Fibroblast of skin of right biceps (primary cell): Measurements from ENCODE around the gene LPCAT2.

Experiments used
- DNase-seq: peaks from one replicate; pipeline ENCODE4 v3.0.0-alpha.2; 2013

Gene LPCAT2, protein sequence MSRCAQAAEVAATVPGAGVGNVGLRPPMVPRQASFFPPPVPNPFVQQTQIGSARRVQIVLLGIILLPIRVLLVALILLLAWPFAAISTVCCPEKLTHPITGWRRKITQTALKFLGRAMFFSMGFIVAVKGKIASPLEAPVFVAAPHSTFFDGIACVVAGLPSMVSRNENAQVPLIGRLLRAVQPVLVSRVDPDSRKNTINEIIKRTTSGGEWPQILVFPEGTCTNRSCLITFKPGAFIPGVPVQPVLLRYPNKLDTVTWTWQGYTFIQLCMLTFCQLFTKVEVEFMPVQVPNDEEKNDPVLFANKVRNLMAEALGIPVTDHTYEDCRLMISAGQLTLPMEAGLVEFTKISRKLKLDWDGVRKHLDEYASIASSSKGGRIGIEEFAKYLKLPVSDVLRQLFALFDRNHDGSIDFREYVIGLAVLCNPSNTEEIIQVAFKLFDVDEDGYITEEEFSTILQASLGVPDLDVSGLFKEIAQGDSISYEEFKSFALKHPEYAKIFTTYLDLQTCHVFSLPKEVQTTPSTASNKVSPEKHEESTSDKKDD

GRCh38 chr16:55508941-55509931, at the start of gene LPCAT2:
LPCAT2 (plus strand) TSS chr16:55509072; CDS start chr16:55509182, 110 bp downstream.
- DNase-seq = peak; percentile 90

DNA sequence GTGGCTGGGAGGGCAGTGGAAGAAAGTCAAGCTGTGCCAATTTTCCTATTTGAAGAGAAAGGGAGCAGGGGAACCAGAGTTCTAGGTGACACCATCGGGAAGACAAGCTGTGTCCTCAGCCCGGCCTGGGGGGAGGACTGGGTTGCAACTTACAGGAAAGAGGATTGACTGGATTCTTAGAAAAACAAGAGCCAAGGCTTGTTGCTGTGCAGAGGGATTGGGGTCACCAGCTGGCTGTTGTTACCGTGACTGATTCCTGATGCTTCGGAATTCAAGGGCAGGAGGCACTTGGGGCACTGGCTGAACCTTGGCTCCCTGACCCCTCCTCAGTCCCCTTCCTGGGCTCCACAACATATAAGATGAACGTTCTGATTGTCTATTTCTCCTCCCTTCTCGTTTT, 46.6 kb upstream of the LPCAT2 start:
- DNase-seq = no peak

GRCh38 chr16:55464375-55464774, 44.5 kb upstream of the LPCAT2 start:
- DNase-seq = no peak

GRCh38 chr16:55465077-55465896, 43.6 kb upstream of the LPCAT2 start:
- DNase-seq = peak; percentile 75

- no peak for DNase-seq
These were observed 42.7 kb upstream of the LPCAT2 start for GRCh38 chr16:55466209-55466608.

DNA sequence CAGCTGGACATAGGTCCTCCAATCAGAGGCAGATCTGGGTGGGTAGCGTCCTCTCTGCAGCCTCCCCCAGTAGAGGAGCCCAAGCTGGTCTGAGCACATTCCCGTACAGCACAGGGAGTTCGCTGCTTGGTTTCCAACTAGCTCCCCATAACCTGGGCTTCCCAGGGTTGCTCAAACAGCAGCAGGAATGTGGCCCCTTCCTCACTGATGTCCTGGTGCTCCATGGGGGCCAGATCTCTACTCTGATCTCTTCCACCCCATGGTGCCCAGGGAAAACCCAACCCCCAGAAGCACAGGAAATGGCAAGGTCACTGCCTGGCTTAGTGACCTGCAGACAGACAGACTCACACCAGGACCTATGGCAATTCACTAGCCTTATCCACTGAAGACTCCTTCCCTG, 41.0 kb upstream of the LPCAT2 start:
- no peak for DNase-seq

DNA sequence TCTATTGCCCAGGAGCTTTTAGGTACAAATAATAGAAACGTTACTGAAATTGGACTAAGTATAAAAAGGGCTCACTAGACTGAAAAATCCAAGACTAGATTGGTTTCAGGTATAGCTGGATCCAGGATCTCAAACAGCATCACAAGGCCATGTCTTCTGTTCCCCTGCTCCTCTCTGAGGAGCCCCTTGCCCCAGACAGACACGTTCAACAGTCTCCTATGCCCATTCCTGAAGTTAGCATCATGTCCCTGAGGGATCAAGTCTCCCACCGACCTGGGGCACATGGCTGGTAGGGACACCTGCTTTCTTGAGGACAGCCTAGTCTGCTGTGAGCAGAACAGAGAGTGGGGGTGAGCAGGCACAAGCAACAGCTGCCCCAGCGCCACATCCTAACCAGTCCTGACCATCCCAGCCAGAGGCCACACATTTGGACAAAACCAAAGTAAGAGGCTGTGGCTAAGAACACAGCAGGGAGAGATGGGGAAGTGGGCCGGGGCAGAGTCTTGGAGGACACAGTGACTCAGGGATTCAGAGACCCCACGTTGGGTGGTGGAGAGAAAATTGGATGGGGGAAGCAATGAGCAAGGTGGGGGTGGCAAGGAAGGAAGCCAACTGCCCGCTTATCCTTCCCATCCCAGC, 40.4 kb upstream of the LPCAT2 start:
- DNase-seq = no peak

GRCh38 chr16:55469821-55470532, 38.9 kb upstream of the LPCAT2 start:
- DNase-seq = no peak

GRCh38 chr16:55470533-55471371, 38.1 kb upstream of the LPCAT2 start:
- DNase-seq = peak; percentile 33

DNA sequence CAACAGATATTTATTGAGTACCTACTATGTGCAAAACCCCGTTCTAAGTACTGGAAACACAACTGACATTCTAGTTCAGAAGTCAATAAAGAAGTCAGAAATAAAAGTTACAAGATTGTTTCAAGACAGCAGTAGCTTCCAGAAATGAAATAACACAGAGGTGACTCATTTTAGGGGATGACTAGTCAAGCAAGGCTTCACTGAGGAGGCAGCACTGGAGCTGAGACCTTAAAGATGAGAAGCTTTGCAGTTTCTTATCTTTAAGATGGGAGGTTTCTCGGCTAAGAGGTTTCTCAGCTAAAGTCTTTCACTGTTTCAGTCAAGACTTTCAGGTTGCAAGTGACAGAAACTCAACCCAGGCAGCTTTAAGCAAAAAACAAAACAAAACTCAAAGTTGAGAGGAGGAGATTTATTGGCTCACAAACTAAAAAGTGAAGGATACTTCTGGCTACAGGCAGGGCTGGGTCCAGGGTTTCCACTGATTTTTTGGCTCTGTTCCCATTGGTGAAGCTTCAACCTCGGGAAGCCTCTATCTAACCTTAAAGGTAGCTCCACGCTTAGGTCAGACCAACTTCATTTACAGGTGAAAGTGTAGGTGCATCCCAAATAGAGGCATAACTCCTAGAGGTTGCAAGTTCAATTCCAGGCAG, 37.3 kb upstream of the LPCAT2 start:
- DNase-seq = peak; percentile 92

DNA sequence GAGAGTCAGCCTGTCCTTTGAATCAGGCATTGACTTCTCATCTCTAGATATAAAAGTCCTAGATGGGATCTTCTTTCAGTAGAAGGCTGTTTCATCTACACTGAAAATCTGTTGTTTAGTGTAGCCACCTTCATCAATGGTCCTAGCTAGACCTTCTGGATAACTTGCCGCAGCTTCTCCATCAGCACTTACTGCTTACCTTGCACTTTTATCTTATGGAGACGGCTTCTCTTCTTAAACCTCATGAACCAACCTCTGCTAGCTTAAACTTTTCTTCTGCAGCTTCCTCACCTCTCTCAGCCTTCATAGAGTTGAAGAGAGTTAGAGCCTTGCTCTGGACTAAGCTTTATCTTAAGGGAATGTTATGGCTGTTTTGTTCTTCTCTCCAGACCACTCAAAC, 35.3 kb upstream of the LPCAT2 start:
- DNase-seq = no peak

DNA sequence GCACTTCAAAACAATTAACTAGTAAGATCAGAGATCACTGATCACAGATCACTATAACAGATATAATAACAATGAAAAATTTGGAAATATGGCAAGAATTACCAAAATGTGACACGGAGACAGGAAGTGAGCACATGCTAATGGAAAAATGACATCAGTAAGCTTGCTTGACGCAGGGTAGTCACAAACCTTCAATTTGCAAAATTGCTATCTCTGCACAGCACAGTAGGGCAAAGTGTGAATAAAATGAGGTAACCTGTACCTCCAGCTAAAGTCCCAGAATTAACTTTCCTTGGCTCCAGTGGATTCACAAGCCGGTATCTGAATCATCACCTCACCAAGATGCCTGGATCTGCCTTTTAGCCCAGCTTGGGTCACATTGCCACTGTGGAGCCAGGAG, 34.1 kb upstream of the LPCAT2 start:
- no peak for DNase-seq

GRCh38 chr16:55475919-55476318, 33.0 kb upstream of the LPCAT2 start:
- no peak for DNase-seq

DNA sequence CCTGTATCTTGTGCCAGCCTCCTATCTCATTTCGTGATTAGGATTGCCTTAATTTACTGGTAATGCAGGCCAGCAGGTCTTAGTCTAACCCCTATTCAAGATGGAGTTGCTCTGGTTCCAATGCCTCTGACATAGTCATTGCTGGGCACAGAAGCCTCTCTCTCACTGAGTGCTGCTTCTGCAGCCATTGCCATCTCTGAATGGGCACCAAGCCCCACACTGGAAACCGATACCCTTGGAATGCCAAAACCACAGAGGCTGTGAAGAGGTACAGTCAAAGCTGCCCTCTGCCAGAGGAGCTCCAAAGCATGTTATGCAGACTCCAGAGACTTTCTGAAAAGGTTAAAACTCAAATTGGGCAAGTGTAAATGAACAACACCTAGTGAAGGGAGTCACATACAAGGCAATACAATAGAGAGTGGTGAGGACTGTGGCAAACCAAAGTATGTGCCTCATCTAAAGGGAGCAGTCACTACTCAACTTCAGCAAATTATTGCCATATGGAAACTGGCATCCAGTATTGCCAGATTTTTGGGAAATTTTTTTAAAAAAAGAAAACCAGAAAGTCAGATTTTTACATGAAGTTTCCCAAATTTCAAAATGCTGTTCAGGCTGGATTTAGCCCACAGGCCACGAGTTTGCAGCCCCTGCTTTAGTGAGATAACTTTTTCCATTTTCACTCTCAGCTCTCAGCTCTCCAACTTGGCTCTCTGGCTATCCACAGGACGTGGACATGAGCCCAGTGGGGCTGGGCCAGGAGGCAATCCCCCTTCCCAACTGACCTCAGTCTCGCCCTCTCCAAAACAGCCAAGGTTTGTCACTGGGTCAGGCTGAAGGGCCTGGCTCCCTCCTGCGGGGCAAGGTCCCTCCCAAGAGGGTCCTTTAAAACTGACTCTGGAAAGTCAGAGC, 32.0 kb upstream of the LPCAT2 start:
- no peak for DNase-seq

DNA sequence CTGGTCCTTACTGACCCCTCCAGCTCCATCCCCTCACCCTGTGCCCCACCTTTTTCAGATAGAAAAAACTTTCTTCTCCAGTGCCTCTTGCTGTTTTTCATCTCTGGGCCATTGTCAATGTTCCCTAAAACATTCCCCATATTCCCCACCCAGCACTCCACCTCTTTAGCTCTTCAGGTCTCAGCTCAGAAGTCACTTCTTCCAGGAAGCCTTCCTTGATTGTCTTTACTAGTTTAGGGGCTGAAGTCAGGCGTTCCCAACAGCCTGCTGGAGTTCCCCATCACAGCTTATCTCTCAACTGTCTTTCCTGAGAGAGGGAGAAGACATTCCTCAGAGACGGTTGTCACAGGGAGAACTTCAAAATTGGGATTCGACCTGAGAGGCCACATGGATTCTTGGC, 31.1 kb upstream of the LPCAT2 start:
- DNase-seq = no peak

GRCh38 chr16:55478827-55479429, 29.9 kb upstream of the LPCAT2 start, which contains the start of gene MMP2:
MMP2 (plus strand) TSS chr16:55479198; CDS start chr16:55479480, 282 bp downstream.
- peak; percentile 85 for DNase-seq

DNA sequence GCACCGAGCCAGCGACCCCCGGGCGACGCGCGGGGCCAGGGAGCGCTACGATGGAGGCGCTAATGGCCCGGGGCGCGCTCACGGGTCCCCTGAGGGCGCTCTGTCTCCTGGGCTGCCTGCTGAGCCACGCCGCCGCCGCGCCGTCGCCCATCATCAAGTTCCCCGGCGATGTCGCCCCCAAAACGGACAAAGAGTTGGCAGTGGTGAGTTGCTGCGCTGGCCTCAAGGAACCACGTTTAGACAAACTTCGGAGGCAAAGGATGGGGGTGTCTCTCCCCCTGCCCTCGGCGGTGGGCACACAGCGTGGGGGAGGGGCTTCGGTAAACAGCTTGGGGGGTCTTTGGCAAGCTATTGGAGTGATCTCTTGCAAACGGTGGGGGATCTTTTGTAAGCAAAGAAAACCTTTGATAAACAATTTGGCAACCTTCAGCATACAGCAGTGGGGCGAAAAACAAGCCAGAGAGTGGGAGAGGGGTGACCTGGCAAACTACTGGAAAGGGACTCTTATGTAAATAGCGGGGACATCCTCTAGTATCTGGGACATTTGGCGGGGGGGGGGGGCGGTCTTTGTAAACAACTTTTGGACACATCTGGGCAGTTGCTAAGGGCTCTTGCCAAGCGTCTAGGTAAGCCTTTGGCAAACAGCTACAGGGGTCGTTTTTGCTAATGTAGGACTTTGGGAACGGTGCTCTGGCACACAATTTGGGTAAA, 29.3 kb upstream of the LPCAT2 start:
- DNase-seq = no peak
